Lower leg skin (tissue), 4 donors: Measurements from ENCODE around the gene RPL3. TPM values are rescaled to one million over a fixed set of nuclear protein-coding genes. Genes with fewer than 3 reads are reported as not detected.
A peak's percentile ranks its signal among the peaks of the same experiment; 100 is the strongest.
"Not testable (repeated sequence)": the region's sequence is repeated elsewhere in the genome, so short reads cannot be mapped to it uniquely, and the experiment has no call there.

Experiments
- DNase-seq, 2 donors: peaks; one replicate each; pipeline ENCODE4 v3.0.0-alpha.2; 2019; ENCODE audit warnings: low spot score in 2 of 2
- H3K4me3 ChIP-seq: fragments of 200-600 bp; sonication (generic); 2 replicates; pipeline ENCODE4 v1.5.1; 2017; ENCODE audit warnings: mild to moderate bottlenecking, low read depth; ENCODE audit not compliant: poor library complexity, severe bottlenecking
- CTCF ChIP-seq, 3 donors: fragments of 450-650 bp; IDR thresholded peaks; one replicate each; pipeline ENCODE4 v1.5.1; 2016; ENCODE audit warnings: antibody characterized with exemption in 3 of 3, mild to moderate bottlenecking in 3 of 3, moderate library complexity in 2 of 3
- POLR2A ChIP-seq, 2 donors: fragments of 450-650 bp; IDR thresholded peaks; one replicate each; pipeline ENCODE4 v1.6.1; 2016 to 2017; ENCODE audit warnings: antibody characterized with exemption in 2 of 2, mild to moderate bottlenecking in 1 of 2, moderate library complexity in 1 of 2
- WGBS, 2 donors: methylation state at CpG; one replicate each; pipeline ENCODE4 v1.1.5; 2018; 5-methylcytosine and 5-hydroxymethylcytosine counted together
- intact Hi-C: fragments of 100-400 bp; cut with DNase I; formaldehyde crosslinking; loops from one replicate; pipeline ENCODE4 v1.15.0; 2023; ENCODE audit warnings: low total_unique reads
- total RNA-seq, 4 donors: library from RNA; depleted of rRNA; stranded (reverse); fragments of >200 nt; gene quantifications; one replicate each; pipeline ENCODE4 v1.1.0, GENCODE V29; 2016

The RPL3 gene
- total RNA-seq, 4 donors from 2014 or later = 2,414 to 3,362 (median 2,993) TPM

- whole genome bisulfite sequencing, 2 donors = 47 to 49% methylated on average over 14 of the region's 14 CpGs
- DNase-seq = no peak
- intact Hi-C loops = no loop called here
- H3K4me3 ChIP-seq = no peak overlapping the region
- TF ChIP-seq POLR2A (IDR thresholded peaks at IDR 0.05) (no peak), CTCF (IDR thresholded peaks at IDR 0.05) (no peak)
These were observed 41.4 kb upstream of the RPL3 start for GRCh38 chr22:39360674-39361413.

DNA sequence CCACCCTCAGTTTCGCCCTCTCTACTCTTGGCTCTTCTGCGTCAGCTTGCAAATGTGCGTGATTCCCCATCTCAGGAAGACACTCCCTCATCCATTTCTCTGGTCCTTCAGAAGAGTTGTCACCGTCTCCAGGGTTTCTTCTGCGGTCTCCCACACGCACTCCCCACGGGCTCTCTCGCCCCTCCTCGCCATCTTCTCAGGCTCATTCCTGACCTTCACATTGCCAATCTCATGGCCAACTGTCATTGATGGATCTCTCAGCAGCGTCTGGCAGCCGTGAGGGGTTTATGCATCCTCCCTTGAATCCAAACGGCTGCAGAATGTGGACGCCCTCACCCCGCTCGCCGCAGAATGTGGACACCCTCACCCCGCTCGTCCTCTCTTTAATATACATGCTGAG, 40.8 kb upstream of the RPL3 start:
- intact Hi-C loops = no loop called here
- DNase-seq = no peak
- H3K4me3 ChIP-seq = no peak overlapping the region
- TF ChIP-seq POLR2A (IDR thresholded peaks at IDR 0.05) = no peak
- no peak for TF ChIP-seq CTCF (IDR thresholded peaks at IDR 0.05)
- 70 to 73% methylated on average over 18 of the region's 18 CpGs for WGBS, 2 donors

GRCh38 chr22:39359659-39360195, 40.3 kb upstream of the RPL3 start:
- 72 to 73% methylated on average over 9 of the region's 9 CpGs for WGBS, 2 donors
- no peak for TF ChIP-seq CTCF (IDR thresholded peaks at IDR 0.05)
- no peak for TF ChIP-seq POLR2A (IDR thresholded peaks at IDR 0.05)
- DNase-seq = no peak
- intact Hi-C loops = no loop called here
- no peak overlapping the region for H3K4me3 ChIP-seq

DNA sequence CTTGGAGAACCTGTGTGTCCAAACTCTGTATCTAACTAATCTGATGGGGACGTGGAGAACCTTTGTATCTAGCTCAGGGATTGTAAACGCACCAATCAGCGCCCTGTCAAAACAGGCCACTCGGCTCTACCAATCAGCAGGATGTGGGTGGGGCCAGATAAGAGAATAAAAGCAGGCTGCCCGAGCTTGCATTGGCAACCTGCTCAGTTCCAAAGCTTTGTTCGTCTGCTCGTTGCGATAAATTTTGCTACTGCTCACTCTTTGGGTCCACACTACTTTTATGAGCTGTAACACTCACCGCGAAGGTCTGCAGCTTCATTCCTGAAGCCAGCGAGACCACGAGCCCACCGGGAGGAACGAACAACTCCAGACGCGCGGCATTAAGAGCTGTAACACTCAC, 38.8 kb upstream of the RPL3 start:
- intact Hi-C loops, H3K4me3 ChIP-seq, DNase-seq: not testable (repeated sequence)
- WGBS, 2 donors = 82 to 83% methylated on average over 15 of the region's 17 CpGs

DNA sequence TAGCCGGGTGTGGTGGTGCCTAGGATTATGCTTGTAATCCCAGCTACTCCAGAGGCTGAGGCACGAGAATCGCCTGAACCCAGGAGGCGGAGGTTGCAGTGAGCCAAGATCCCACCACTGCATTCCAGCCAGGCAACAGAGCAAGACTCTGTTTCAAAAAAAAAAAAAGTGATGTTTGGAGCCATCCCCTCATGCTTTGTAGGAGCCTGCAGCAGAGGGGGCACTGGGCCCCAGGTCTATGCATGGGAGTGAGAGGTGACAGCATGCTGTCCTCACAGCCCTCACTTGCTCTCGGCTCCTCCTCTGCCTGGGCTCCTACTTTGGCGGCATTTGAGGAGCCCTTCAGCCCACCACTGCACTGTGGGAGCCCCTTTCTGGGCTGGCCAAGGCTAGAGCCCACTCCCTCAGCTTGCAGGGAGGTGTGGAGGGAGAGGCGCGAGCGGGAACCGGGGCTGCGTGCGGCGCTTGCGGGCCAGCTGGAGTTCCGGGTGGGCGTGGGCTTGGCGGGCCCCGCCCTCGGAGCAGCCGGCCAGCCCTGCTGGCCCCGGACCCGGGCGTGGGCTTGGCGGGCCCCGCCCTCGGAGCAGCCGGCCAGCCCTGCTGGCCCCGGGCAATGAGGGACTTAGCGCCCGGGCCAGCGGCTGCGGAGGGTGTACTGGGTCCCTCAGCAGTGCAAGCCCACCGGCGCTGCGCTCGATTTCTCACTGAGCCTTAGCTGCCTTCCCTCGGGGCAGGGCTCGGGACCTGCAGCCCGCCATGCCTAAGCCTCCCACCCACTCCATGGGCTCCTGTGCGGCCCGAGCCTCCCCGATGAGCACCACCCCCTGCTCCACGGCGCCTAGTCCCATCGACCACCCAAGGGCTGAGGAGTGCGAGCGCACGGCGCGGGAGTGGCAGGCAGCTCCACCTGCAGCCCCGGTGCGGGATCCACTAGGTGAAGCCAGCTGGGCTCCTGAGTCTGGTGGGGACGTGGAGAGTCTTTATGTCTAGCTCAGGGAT, 38.0 kb upstream of the RPL3 start:
- intact Hi-C loops, H3K4me3 ChIP-seq, DNase-seq: not testable (repeated sequence)
- WGBS, 2 donors = 89 to 92% methylated on average over 25 to 29 of the region's 53 CpGs

- intact Hi-C loops = no loop called here
- peak in 1 of 2 donors; percentile 59 for DNase-seq
- H3K4me3 ChIP-seq = no peak overlapping the region
- TF ChIP-seq POLR2A (IDR thresholded peaks at IDR 0.05) = no peak
- no peak for TF ChIP-seq CTCF (IDR thresholded peaks at IDR 0.05)
- WGBS, 2 donors = 47 to 52% methylated on average over 5 of the region's 5 CpGs
These were observed 37.0 kb upstream of the RPL3 start for GRCh38 chr22:39356464-39356863.

DNA sequence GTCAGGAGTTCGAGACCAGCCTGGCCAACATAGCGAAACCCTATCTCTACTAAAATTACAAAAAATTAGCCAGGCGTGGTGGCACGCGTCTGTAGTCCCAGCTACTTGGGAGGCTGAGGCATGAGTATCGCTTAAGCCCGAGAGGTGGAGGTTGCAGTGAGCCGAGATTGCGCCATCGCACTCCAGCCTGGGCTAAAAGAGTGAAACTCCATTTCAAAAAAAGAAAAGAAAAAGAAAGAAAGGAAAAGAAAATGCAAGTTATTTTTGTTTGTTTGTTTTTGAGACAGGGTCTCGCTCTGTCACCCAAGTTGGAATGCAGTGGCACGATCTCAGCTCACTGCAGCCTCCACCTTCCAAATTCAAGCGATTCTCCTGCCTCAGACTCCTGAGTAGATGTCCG, 36.4 kb upstream of the RPL3 start:
- intact Hi-C loops, H3K4me3 ChIP-seq, DNase-seq: not testable (repeated sequence)
- 92 to 95% methylated on average over 13 to 14 of the region's 14 CpGs for WGBS, 2 donors
